Progenitor cell of endocrine pancreas (in vitro differentiated cells): Measurements from ENCODE around the gene NPEPL1. TPM values are rescaled to one million over a fixed set of nuclear protein-coding genes. Genes with fewer than 3 reads are reported as not detected.
"Not testable (repeated sequence)": the region's sequence is repeated elsewhere in the genome, so short reads cannot be mapped to it uniquely, and the experiment has no call there.

Experiments used
- DNase-seq: peaks from one replicate; pipeline ENCODE4 v3.0.0; 2021; ENCODE audit warnings: low spot score; ENCODE audit not compliant: unreplicated experiment
- H3K27ac Mint-ChIP-seq: 2 replicates; pipeline ENCODE4 v1.8.0; 2021; ENCODE audit warnings: mild to moderate bottlenecking, moderate library complexity, mixed read lengths
- H3K27me3 Mint-ChIP-seq: 2 replicates; pipeline ENCODE4 v1.8.0; 2021; ENCODE audit warnings: mixed read lengths
- H3K36me3 Mint-ChIP-seq: 2 replicates; pipeline ENCODE4 v1.8.0; 2022; ENCODE audit warnings: mixed read lengths; ENCODE audit not compliant: insufficient read depth
- H3K4me1 Mint-ChIP-seq: 2 replicates; pipeline ENCODE4 v1.8.0; 2021; ENCODE audit warnings: low read depth, mixed read lengths
- H3K4me3 Mint-ChIP-seq: 2 replicates; pipeline ENCODE4 v1.8.0; 2021; ENCODE audit warnings: low read depth, mild to moderate bottlenecking, moderate library complexity, mixed read lengths
- H3K9me3 Mint-ChIP-seq: 2 replicates; pipeline ENCODE4 v1.8.0; 2021; ENCODE audit warnings: low read depth, mixed read lengths
- total RNA-seq: library from RNA; stranded (reverse); gene quantifications from 2 replicates; pipeline ENCODE4 v1.2.1, GENCODE V29; 2021
- TF ChIP-seq, protein P1 (sequence below): fragments of 200-600 bp; sonication (generic); IDR thresholded peaks from one replicate; pipeline ENCODE4 v1.5.0; 2021; ENCODE audit warnings: antibody characterized with exemption, mild to moderate bottlenecking; ENCODE audit not compliant: unreplicated experiment

The NPEPL1 gene
- total RNA-seq, 1 donor from 2014 or later = 55.4 TPM

DNA sequence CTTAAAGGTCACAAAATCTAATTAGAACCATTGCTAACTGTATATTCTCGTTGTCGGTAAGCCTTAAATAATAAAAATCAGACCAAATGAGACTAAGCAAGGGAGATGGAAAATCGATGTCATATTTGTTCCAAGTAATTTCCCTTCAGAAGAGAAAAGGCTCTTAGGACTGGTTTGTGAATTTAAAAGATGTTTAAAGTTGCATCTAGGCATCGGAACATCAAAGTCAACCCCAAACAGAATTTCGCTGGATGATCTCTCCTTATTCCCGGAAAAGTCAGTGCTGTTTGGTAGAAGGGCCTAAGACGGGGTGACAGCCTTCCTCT is 63.8 kb downstream of the NPEPL1 start:
- Mint-ChIP-seq H3K4me1 (no peaks in the 10 kb centered on the region), H3K27ac (no peak overlapping the region), H3K27me3 (peaks cover 24% of the 10 kb centered on the region), H3K36me3 (no peaks in the 10 kb centered on the region), H3K4me3 (no peak overlapping the region), H3K9me3 (no peaks in the 10 kb centered on the region)
- DNase-seq = no peak
- TF ChIP-seq, protein P1, sequence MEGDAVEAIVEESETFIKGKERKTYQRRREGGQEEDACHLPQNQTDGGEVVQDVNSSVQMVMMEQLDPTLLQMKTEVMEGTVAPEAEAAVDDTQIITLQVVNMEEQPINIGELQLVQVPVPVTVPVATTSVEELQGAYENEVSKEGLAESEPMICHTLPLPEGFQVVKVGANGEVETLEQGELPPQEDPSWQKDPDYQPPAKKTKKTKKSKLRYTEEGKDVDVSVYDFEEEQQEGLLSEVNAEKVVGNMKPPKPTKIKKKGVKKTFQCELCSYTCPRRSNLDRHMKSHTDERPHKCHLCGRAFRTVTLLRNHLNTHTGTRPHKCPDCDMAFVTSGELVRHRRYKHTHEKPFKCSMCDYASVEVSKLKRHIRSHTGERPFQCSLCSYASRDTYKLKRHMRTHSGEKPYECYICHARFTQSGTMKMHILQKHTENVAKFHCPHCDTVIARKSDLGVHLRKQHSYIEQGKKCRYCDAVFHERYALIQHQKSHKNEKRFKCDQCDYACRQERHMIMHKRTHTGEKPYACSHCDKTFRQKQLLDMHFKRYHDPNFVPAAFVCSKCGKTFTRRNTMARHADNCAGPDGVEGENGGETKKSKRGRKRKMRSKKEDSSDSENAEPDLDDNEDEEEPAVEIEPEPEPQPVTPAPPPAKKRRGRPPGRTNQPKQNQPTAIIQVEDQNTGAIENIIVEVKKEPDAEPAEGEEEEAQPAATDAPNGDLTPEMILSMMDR = no peak

DNA sequence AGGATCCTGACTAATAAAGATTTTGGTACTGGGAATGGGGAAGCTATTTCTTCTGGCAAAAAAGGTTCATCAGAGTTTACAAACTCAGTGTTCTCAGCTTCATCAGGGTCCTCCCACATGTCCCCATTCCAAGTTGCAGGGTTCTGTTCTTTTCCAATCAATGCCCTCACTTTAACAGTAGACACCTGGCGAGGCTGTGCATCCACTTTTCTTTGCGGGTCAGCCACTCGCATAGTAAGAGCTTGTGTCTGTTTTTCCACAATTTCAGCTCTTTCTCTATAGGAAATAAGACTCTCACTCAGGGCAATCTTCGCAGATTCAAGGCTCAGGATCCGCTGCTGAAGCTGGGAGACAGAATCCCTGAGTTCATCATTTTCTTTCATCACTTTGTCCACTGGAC is 65.0 kb downstream of the NPEPL1 start:
- not testable (repeated sequence) for H3K4me1 Mint-ChIP-seq, H3K9me3 Mint-ChIP-seq, H3K36me3 Mint-ChIP-seq, H3K4me3 Mint-ChIP-seq, H3K27ac Mint-ChIP-seq, DNase-seq
- H3K27me3 Mint-ChIP-seq = peaks cover 22% of the 10 kb centered on the region

DNA sequence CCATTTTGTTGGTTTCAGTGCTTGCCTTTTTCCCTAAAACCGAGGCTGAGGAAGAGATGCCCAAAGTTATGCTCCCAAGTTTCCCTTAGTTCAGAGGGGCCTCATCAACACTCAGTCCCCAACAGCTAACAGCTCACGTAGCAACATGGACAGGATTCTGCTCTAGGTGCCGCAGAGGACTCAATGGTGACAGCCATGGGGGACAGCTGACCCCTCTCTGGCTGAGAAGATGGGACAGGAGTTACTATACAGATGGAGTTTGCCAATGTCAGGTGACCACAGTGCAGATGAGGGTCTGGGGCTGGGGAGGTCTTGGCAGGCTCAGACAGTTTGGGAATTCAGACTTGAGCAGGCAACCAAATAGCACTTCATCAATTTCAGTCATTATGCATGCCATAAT is 67.3 kb downstream of the NPEPL1 start:
- TF ChIP-seq, protein P1 = no peak
- Mint-ChIP-seq H3K27ac (no peak overlapping the region), H3K4me1 (no peaks in the 10 kb centered on the region), H3K9me3 (no peaks in the 10 kb centered on the region), H3K27me3 (peaks cover 15% of the 10 kb centered on the region), H3K4me3 (no peak overlapping the region), H3K36me3 (no peaks in the 10 kb centered on the region)
- DNase-seq = no peak

DNA sequence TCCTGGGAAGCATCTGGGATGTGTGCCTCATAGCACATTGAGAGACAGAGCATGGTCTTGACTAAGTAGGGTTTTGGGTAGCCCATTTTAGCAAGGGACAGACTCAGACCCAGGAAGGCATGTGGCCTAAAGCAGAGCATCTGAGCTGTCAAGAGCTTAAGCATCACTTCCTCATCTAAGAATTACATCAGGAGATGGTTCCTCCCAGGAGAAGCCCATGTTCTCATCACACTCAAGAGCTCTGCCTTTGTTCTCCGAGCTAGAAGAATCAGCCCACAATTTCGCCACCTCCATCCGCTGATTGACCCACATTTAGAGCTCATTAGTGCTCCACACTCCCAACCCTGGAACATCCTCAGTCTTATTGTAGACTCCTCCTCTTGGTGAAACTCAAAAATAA is 68.3 kb downstream of the NPEPL1 start:
- H3K27me3 Mint-ChIP-seq = peaks cover 12% of the 10 kb centered on the region
- H3K36me3 Mint-ChIP-seq = no peaks in the 10 kb centered on the region
- no peaks in the 10 kb centered on the region for H3K9me3 Mint-ChIP-seq
- TF ChIP-seq, protein P1 = no peak
- H3K27ac Mint-ChIP-seq = no peak overlapping the region
- no peak overlapping the region for H3K4me3 Mint-ChIP-seq
- H3K4me1 Mint-ChIP-seq = no peaks in the 10 kb centered on the region
- no peak for DNase-seq

DNA sequence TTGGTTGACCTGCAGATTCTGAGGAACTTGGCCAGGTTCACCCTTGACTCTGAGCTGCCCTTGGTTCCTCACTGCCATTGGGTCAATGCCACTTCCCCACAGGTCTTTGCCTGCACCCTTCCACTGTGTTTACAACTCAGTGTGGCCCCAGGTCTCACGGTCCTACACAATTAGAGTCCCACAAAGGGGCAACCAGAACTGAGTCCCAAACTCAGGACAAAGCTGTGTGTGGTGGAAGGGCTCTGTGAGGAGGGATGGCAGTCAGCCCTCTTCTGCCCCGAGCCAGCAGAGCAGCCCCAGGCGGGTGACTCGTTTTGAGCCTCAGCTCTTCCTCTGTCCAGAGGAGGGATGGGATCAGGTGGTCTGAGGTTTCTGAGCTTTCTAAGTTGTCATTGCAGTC is 69.5 kb downstream of the NPEPL1 start:
- Mint-ChIP-seq H3K27me3 (peaks cover 17% of the 10 kb centered on the region), H3K4me3 (no peak overlapping the region), H3K9me3 (no peaks in the 10 kb centered on the region), H3K4me1 (no peaks in the 10 kb centered on the region), H3K27ac (no peak overlapping the region), H3K36me3 (no peaks in the 10 kb centered on the region)
- TF ChIP-seq, protein P1 = no peak
- DNase-seq = no peak

DNA sequence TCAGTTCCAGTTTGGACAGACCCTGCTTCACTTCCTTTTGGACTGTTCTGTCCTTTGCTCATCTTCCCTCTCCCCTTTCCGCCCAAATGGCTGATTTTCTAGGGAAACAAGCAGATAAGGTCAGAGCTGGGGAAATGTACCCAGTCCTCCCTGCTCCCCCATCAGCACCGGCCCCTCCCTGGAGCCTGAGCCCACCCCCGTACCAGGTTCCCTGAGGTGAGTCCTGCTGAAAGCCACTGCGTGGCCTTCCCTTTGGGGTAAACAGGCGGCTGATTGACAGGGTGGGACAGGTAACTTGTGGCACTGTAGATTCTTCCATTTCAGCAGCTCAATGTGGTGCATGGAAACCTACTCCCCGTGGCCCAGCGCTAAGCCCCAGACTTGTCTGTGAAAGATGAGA is 70.5 kb downstream of the NPEPL1 start:
- no peaks in the 10 kb centered on the region for H3K9me3 Mint-ChIP-seq
- H3K27me3 Mint-ChIP-seq = peaks cover 17% of the 10 kb centered on the region
- no peaks in the 10 kb centered on the region for H3K36me3 Mint-ChIP-seq
- no peaks in the 10 kb centered on the region for H3K4me1 Mint-ChIP-seq
- TF ChIP-seq, protein P1 = no peak
- H3K4me3 Mint-ChIP-seq = no peak overlapping the region
- no peak for DNase-seq
- no peak overlapping the region for H3K27ac Mint-ChIP-seq

Other genes starting within 250 kb of the NPEPL1 start
- not detected in 2 replicates for gene APCDD1L, start 177.4 kb upstream of the NPEPL1 start, total RNA-seq
- 78.8 and 85.6 TPM in 2 replicates for gene STX16, start 41.5 kb upstream of the NPEPL1 start, total RNA-seq
- 4.3 and 4.4 TPM in 2 replicates for gene GNAS-AS1, start 158.1 kb downstream of the NPEPL1 start, total RNA-seq
- gene GNAS, start 159.9 kb downstream of the NPEPL1 start, total RNA-seq = 1,570 and 1,613 TPM in 2 replicates